Ishikawa (cell line): ENCODE data around the gene CD34.

Source experiments
- CEBPB ChIP-seq: IDR thresholded peaks from 2 replicates; pipeline ENCODE4 v1.6.1; 2012
- CREB1 ChIP-seq: IDR thresholded peaks from 2 replicates; pipeline ENCODE4 v1.6.1; 2012; ENCODE audit warnings: low read depth
- EGR1 ChIP-seq: IDR thresholded peaks from 2 replicates; pipeline ENCODE4 v1.6.1; 2012
- EP300 ChIP-seq: IDR thresholded peaks from 2 replicates; pipeline ENCODE4 v1.6.1; 2012; ENCODE audit warnings: borderline replicate concordance
- MAX ChIP-seq: IDR thresholded peaks from 2 replicates; pipeline ENCODE4 v1.6.1; 2012
- NFIC ChIP-seq: IDR thresholded peaks from 2 replicates; pipeline ENCODE4 v1.6.1; 2012
- RAD21 ChIP-seq: IDR thresholded peaks from 2 replicates; pipeline ENCODE4 v1.6.1; 2012; ENCODE audit warnings: low read depth
- REST ChIP-seq: IDR thresholded peaks from 2 replicates; pipeline ENCODE4 v1.6.1; 2012; ENCODE audit warnings: low read depth, mild to moderate bottlenecking
- TAF1 ChIP-seq: IDR thresholded peaks from 2 replicates; pipeline ENCODE4 v1.6.1; 2012; ENCODE audit warnings: low read depth, mild to moderate bottlenecking
- TCF12 ChIP-seq: IDR thresholded peaks from 2 replicates; pipeline ENCODE4 v1.6.1; 2012; ENCODE audit warnings: low read depth
- TEAD4 ChIP-seq: IDR thresholded peaks from 2 replicates; pipeline ENCODE4 v1.6.1; 2012
- USF1 ChIP-seq: IDR thresholded peaks from 2 replicates; pipeline ENCODE4 v1.6.1; 2012
- ZBTB7A ChIP-seq: IDR thresholded peaks from 2 replicates; pipeline ENCODE4 v1.6.1; 2012; ENCODE audit warnings: low read depth

- TF ChIP-seq MAX (no peak), EP300 (no peak), USF1 (no peak), TAF1 (no peak), NFIC (no peak), ZBTB7A (no peak), TCF12 (no peak), REST (no peak), TEAD4 (no peak), CREB1 (no peak), EGR1 (no peak), CEBPB (no peak), RAD21 (no peak)
Observed at GRCh38 chr1:207857447-207857846, 53.5 kb downstream of the CD34 start.
